PFSK-1 (cell line): ENCODE measurements around the gene TLR1.

Source experiments
- FOXP2 ChIP-seq: optimal IDR thresholded peaks from 2 replicates; pipeline ENCODE3; 2011; ENCODE audit warnings: borderline replicate concordance, control low read depth, inconsistent platforms; ENCODE audit not compliant: insufficient read depth; ENCODE audit errors: extremely low read length, extremely low read depth
- POLR2AphosphoS5 ChIP-seq: IDR thresholded peaks from 2 replicates; pipeline ENCODE4 v1.6.1; 2012; ENCODE audit warnings: low read depth, mild to moderate bottlenecking, control low read depth, low read length, moderate library complexity
- REST ChIP-seq, 2 experiments: IDR thresholded peaks; 2 replicates each; pipeline versions ENCODE4 v1.6.1 to v1.8.0; 2011 to 2012; ENCODE audit warnings: low read depth in 2 of 2, low read length in 2 of 2, control low read depth in 1 of 2, inconsistent platforms in 1 of 2, mild to moderate bottlenecking in 1 of 2, moderate library complexity in 1 of 2; ENCODE audit not compliant: insufficient read depth in 1 of 2
- SIN3A ChIP-seq: IDR thresholded peaks from 2 replicates; pipeline ENCODE4 v1.6.1; 2012; ENCODE audit warnings: mild to moderate bottlenecking, low read length, moderate library complexity, borderline replicate concordance; ENCODE audit not compliant: insufficient read depth
- TAF1 ChIP-seq: IDR thresholded peaks from 2 replicates; pipeline ENCODE4 v1.6.1; 2012; ENCODE audit warnings: low read length, control low read depth, borderline replicate concordance; ENCODE audit not compliant: insufficient read depth

DNA sequence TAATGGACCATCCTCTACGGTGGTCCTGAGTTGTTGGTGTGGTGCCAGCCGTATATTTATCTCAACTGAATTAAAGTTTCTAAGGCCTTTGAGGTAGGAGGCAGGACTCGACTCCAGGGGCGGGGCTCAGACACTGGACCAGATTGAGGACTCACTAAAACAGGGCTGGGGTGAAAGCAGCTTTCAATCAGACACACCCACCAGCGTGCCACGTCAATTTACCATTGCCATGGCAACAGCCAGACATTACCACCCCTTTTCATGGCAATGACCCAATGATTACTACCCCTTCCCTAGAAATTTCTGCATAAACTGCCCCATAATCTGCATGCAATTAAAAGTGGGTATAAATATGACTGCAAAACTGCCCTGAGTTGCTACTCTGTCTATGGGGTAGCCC lies 6.7 kb upstream of the TLR1 start:
- TF ChIP-seq REST (IDR thresholded peaks at IDR 0.05; ENCODE audit: insufficient read depth in 1 of 2, low read depth in 2 of 2, low read length in 2 of 2) (no peak), TAF1 (no peak), FOXP2 (no peak), POLR2AphosphoS5 (no peak), SIN3A (no peak)
